Suprapubic skin (tissue), 4 donors: ENCODE measurements around the gene LSP1.

Experiments used
- CTCF ChIP-seq, 2 donors: fragments of 200-600 bp in 1 of 2; fragments of 450-650 bp in 1 of 2; sonication (generic) in 1 of 2; IDR thresholded peaks; one replicate each; pipeline ENCODE4 v1.5.1; 2016 to 2019; ENCODE audit warnings: antibody characterized with exemption in 2 of 2, mild to moderate bottlenecking in 1 of 2, moderate library complexity in 1 of 2
- EP300 ChIP-seq: sonication (generic); formaldehyde crosslinking; IDR thresholded peaks from one replicate; pipeline ENCODE4 v1.6.1; 2017; ENCODE audit warnings: antibody characterized with exemption
- POLR2A ChIP-seq, 2 donors: fragments of 450-650 bp; IDR thresholded peaks; one replicate each; pipeline ENCODE4 v1.6.1; 2017; ENCODE audit warnings: antibody characterized with exemption in 2 of 2, mild to moderate bottlenecking in 2 of 2, moderate library complexity in 2 of 2
- POLR2AphosphoS5 ChIP-seq, 3 donors: sonication (generic); formaldehyde crosslinking; IDR thresholded peaks; one replicate each; pipeline ENCODE4 v1.6.1; 2017; ENCODE audit warnings: antibody characterized with exemption in 3 of 3

GRCh38 chr11:1830004-1830321 is 22.9 kb upstream of the LSP1 start:
- TF ChIP-seq CTCF (IDR thresholded peaks at IDR 0.05) (no peak), POLR2A (IDR thresholded peaks at IDR 0.05) (no peak), POLR2AphosphoS5 (IDR thresholded peaks at IDR 0.05) (no peak), EP300 (no peak)
